ENCODE results near the gene HAT1.
A peak's percentile ranks its signal among the peaks of the same experiment; 100 is the strongest.

HAT1 gene

GRCh38 chr2:172021074-172021931, 99.0 kb downstream of the HAT1 start:
- no peak overlapping the region for H3K4me3 ChIP-seq (replicated peaks; ENCODE audit: low read depth, low read length)
- DNase-seq (ENCODE audit: low read depth): no peak
- no peak for TF ChIP-seq CTCF (IDR thresholded peaks at IDR 0.05; ENCODE audit: low read length, missing control alignments)

GRCh38 chr2:172021955-172022354, 99.7 kb downstream of the HAT1 start:
- no peak overlapping the region for H3K4me3 ChIP-seq (replicated peaks; ENCODE audit: low read depth, low read length)
- no peak for TF ChIP-seq CTCF (IDR thresholded peaks at IDR 0.05; ENCODE audit: low read length, missing control alignments)
- DNase-seq (ENCODE audit: low read depth): peak; percentile 49

GRCh38 chr2:172031536-172031935, 109.3 kb downstream of the HAT1 start:
- no peak overlapping the region for H3K4me3 ChIP-seq (replicated peaks; ENCODE audit: low read depth, low read length)
- TF ChIP-seq CTCF (IDR thresholded peaks at IDR 0.05; ENCODE audit: low read length, missing control alignments): no peak
- no peak for DNase-seq (ENCODE audit: low read depth)
